ENCODE results near the gene ZSWIM6. TPM values are rescaled to one million over a fixed set of nuclear protein-coding genes. Genes with fewer than 3 reads are reported as not detected.
A peak's percentile ranks its signal among the peaks of the same experiment; 100 is the strongest.

The ZSWIM6 gene
- total RNA-seq: 10 to 100 TPM; 13.3 to 19.4 (median 16.0) TPM

- peak; percentile 100 for DNase-seq
- H3K4me3 ChIP-seq: peak within 1 kb of the TSS; percentile 86 to 92 (median 90)
- no peaks in the 10 kb centered on the region for H3K9me3 ChIP-seq
- H3K27me3 ChIP-seq: no peaks in the 10 kb centered on the region
- H3K27ac ChIP-seq: peak within 1 kb of the TSS; percentile 94 to 99 (median 96)
- no peaks in the 10 kb centered on the region for H3K36me3 ChIP-seq
- peaks cover 0 to 34% (median 6%) of the 10 kb centered on the region in 4 donors for H3K4me1 ChIP-seq
- TF ChIP-seq CTCF (IDR thresholded peaks at IDR 0.05): no peak
- TF ChIP-seq POLR2A (IDR thresholded peaks at IDR 0.05): peak; percentile 96 to 98
Observed at GRCh38 chr5:61331407-61332357, at the start of gene ZSWIM6. ZSWIM6 (plus strand) TSS chr5:61332258; CDS start chr5:61332273, 15 bp downstream.

- H3K27ac ChIP-seq: no peak overlapping the region
- no peaks in the 10 kb centered on the region for H3K9me3 ChIP-seq
- peaks cover 0 to 7% (median 0%) of the 10 kb centered on the region in 4 donors for H3K4me1 ChIP-seq
- no peaks in the 10 kb centered on the region for H3K36me3 ChIP-seq
- TF ChIP-seq POLR2A (IDR thresholded peaks at IDR 0.05) (no peak), CTCF (IDR thresholded peaks at IDR 0.05) (no peak)
- no peak for DNase-seq
- no peaks in the 10 kb centered on the region for H3K27me3 ChIP-seq
- no peak overlapping the region for H3K4me3 ChIP-seq
Observed at GRCh38 chr5:61283471-61283870, 48.6 kb upstream of the ZSWIM6 start.

DNA sequence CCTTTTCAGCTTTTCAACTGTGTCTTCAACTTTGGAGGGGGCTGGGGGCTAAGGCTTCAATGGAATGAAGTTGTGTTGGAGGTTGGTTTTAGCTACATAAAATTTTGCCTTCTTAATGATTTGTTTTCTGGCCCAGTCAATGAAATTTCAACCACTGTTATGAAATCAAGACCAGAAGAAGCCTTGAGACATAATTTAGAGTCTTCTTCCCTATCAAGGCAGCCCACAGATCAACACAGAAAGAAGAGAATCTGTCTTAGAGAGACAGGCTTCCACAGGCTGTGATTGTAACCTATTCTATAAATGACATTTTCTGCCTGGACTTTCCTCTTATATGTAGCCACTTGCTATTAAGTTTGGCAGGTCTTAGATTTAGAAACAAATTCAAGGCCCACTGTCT is 46.5 kb upstream of the ZSWIM6 start:
- Histone ChIP-seq H3K4me3 (no peak overlapping the region), H3K27me3 (no peaks in the 10 kb centered on the region), H3K4me1 (peaks cover 0 to 12% (median 0%) of the 10 kb centered on the region in 4 donors), H3K36me3 (no peaks in the 10 kb centered on the region), H3K27ac (no peak overlapping the region), H3K9me3 (no peaks in the 10 kb centered on the region)
- TF ChIP-seq CTCF (IDR thresholded peaks at IDR 0.05): no peak
- no peak for TF ChIP-seq POLR2A (IDR thresholded peaks at IDR 0.05)
- DNase-seq: no peak

DNA sequence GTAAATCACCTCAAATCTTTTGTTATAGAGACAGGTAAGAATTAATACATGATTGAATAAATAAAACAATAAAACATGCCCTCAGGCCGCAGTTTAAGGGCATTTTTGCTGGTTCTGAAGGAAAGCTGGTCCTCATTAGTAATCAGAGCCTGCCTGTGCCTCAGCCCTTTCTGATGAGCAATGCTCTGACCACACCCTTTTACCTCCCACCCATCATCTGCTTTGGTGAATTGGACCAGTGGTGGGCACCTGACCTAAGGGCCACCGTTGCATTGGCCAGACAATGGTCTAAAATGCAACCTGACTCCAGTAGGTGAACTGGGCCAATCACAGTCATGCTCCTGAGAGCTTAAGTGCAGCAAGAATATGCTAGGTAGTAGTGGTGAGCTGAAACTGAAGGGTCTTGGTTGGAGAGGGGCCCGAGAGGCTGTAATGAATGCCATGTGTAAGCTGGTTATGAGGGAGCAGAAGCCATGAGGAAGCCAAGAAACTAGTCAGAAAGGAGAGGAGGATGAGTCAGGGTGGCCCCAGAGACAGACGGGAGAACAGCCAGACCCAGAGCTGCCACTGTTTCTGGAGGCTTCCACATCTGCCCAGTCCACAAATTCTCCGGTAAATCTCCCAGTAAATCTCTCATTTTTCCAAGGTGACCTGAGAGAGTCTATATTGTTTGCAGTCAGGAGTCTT is 45.5 kb upstream of the ZSWIM6 start:
- Histone ChIP-seq H3K27me3 (no peaks in the 10 kb centered on the region), H3K36me3 (no peaks in the 10 kb centered on the region), H3K4me3 (no peak overlapping the region), H3K9me3 (no peaks in the 10 kb centered on the region), H3K4me1 (peaks cover 0 to 15% (median 1%) of the 10 kb centered on the region in 4 donors), H3K27ac (no peak overlapping the region)
- TF ChIP-seq CTCF (IDR thresholded peaks at IDR 0.05) (no peak), POLR2A (IDR thresholded peaks at IDR 0.05) (no peak)
- DNase-seq: no peak

GRCh38 chr5:61287474-61287873 is 44.6 kb upstream of the ZSWIM6 start:
- Histone ChIP-seq H3K36me3 (no peaks in the 10 kb centered on the region), H3K27me3 (no peaks in the 10 kb centered on the region), H3K4me1 (peaks cover 0 to 15% (median 1%) of the 10 kb centered on the region in 4 donors), H3K27ac (no peak overlapping the region), H3K4me3 (no peak overlapping the region), H3K9me3 (no peaks in the 10 kb centered on the region)
- TF ChIP-seq POLR2A (IDR thresholded peaks at IDR 0.05): no peak
- TF ChIP-seq CTCF (IDR thresholded peaks at IDR 0.05): no peak
- DNase-seq: no peak

All from Peyer's patch (tissue), 4 donors.